B cell (primary cell): ENCODE data around the gene CCDC192.

Source experiments
- CTCF ChIP-seq: fragments of 200-600 bp; IDR thresholded peaks from one replicate; pipeline ENCODE4 v1.8.0; 2022; ENCODE audit warnings: antibody characterized with exemption, mild to moderate bottlenecking
- EZH2 ChIP-seq: IDR thresholded peaks from 2 replicates; pipeline ENCODE4 v1.6.1; 2012; ENCODE audit warnings: borderline replicate concordance, low read depth, mild to moderate bottlenecking, moderate library complexity, low read length; ENCODE audit not compliant: insufficient read depth, poor library complexity, severe bottlenecking

- no peak for TF ChIP-seq CTCF
- TF ChIP-seq EZH2, result no peak
Observed at GRCh38 chr5:127820910-127821553, 117.8 kb downstream of the CCDC192 start.
